Measurements from ENCODE around the gene GARIN5B. TPM values are rescaled to one million over a fixed set of nuclear protein-coding genes. Genes with fewer than 3 reads are reported as not detected.

The GARIN5B gene
- total and polyA plus RNA-seq, 2 of the 13 experiments (the other 11 are each of a cell fraction or from before 2014, with no cell fraction given): not detected

DNA sequence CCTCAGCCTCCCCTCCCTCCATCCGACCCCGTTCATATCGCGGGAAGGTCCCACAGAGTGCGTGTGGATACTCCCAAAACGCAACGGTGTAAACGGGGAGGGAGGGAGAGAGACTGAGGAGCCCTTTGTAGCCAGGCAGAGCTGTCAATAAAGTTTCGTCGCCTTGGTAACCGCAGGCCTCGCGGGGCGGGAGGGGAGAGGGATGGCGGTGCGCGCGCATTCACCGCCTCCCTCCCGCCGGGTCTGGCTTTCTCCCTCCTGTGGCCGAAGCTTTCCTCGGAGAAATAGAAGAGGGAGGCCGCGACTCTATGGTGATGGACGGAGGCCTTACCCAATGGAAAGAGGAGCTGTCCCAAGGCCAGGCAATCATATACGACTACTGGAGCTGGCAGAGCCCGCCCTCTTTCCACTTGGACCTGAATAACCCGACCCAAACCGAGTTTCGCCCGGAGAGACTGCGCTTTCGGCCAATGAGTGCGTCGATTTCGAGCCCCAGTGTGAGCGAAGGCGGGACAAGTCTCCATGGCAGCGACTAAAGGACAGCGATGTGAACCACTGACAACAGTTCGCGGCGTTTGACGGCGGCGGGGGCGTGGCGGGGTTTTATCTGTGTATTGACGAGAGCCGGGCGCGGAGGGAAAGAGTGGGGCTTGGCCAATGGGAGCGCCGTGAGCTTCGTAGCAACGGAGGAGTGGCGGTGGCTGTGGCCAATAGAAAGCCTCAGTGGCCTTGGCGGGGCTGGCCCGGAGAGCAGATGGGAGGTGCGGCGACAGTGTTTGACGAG, 23.8 kb downstream of the GARIN5B start, which contains the start of gene KMT5C (continued):
- TF ChIP-seq, protein P1, sequence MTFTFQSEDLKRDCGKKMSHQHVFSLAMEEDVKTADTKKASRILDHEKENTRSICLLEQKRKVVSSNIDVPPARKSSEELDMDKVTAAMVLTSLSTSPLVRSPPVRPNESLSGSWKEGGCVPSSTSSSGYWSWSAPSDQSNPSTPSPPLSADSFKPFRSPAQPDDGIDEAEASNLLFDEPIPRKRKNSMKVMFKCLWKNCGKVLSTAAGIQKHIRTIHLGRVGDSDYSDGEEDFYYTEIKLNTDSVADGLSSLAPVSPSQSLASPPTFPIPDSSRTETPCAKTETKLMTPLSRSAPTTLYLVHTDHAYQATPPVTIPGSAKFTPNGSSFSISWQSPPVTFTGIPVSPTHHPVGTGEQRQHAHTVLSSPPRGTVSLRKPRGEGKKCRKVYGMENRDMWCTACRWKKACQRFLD (CRISPR knock-in tag; IDR thresholded peaks at IDR 0.05; ENCODE audit: borderline replicate concordance): no peak
- TF ChIP-seq CHD2 (IDR thresholded peaks at IDR 0.05; ENCODE audit: low read depth, low read length) (peak; percentile 76), FOXA3 (CRISPR knock-in tag; IDR thresholded peaks at IDR 0.05) (peak; percentile 29), SMAD3 (CRISPR knock-in tag; IDR thresholded peaks at IDR 0.05) (0 out of 2 replicates have a peak, but pooled peaks have one; percentile 30), ZNF766 (CRISPR knock-in tag; IDR thresholded peaks at IDR 0.05; ENCODE audit: borderline replicate concordance) (no peak), ZMYM3 (CRISPR knock-in tag; IDR thresholded peaks at IDR 0.05) (no peak), NFYC (CRISPR knock-in tag; IDR thresholded peaks at IDR 0.05) (peak; percentile 96), ZNF562 (CRISPR knock-in tag; IDR thresholded peaks at IDR 0.05; ENCODE audit: borderline replicate concordance) (no peak), TEAD2 (CRISPR knock-in tag; IDR thresholded peaks at IDR 0.05) (no peak), TSC22D2 (CRISPR knock-in tag; IDR thresholded peaks at IDR 0.05; ENCODE audit: borderline replicate concordance) (no peak)
- TF ChIP-seq, protein P2, sequence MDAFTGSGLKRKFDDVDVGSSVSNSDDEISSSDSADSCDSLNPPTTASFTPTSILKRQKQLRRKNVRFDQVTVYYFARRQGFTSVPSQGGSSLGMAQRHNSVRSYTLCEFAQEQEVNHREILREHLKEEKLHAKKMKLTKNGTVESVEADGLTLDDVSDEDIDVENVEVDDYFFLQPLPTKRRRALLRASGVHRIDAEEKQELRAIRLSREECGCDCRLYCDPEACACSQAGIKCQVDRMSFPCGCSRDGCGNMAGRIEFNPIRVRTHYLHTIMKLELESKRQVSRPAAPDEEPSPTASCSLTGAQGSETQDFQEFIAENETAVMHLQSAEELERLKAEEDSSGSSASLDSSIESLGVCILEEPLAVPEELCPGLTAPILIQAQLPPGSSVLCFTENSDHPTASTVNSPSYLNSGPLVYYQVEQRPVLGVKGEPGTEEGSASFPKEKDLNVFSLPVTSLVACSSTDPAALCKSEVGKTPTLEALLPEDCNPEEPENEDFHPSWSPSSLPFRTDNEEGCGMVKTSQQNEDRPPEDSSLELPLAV (CRISPR knock-in tag; conservative IDR thresholded peaks at IDR 0.05; ENCODE audit: low read depth): no peak
- TF ChIP-seq, protein P3, sequence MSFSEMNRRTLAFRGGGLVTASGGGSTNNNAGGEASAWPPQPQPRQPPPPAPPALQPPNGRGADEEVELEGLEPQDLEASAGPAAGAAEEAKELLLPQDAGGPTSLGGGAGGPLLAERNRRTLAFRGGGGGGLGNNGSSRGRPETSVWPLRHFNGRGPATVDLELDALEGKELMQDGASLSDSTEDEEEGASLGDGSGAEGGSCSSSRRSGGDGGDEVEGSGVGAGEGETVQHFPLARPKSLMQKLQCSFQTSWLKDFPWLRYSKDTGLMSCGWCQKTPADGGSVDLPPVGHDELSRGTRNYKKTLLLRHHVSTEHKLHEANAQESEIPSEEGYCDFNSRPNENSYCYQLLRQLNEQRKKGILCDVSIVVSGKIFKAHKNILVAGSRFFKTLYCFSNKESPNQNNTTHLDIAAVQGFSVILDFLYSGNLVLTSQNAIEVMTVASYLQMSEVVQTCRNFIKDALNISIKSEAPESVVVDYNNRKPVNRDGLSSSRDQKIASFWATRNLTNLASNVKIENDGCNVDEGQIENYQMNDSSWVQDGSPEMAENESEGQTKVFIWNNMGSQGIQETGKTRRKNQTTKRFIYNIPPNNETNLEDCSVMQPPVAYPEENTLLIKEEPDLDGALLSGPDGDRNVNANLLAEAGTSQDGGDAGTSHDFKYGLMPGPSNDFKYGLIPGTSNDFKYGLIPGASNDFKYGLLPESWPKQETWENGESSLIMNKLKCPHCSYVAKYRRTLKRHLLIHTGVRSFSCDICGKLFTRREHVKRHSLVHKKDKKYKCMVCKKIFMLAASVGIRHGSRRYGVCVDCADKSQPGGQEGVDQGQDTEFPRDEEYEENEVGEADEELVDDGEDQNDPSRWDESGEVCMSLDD (CRISPR knock-in tag; IDR thresholded peaks at IDR 0.05; ENCODE audit: borderline replicate concordance): no peak
